ENCODE results near the gene HECTD4. TPM values are rescaled to one million over a fixed set of nuclear protein-coding genes. Genes with fewer than 3 reads are reported as not detected.

The HECTD4 gene
- total RNA-seq, 2 experiments from 2014 or later, result 34.5 to 62.4 TPM

DNA sequence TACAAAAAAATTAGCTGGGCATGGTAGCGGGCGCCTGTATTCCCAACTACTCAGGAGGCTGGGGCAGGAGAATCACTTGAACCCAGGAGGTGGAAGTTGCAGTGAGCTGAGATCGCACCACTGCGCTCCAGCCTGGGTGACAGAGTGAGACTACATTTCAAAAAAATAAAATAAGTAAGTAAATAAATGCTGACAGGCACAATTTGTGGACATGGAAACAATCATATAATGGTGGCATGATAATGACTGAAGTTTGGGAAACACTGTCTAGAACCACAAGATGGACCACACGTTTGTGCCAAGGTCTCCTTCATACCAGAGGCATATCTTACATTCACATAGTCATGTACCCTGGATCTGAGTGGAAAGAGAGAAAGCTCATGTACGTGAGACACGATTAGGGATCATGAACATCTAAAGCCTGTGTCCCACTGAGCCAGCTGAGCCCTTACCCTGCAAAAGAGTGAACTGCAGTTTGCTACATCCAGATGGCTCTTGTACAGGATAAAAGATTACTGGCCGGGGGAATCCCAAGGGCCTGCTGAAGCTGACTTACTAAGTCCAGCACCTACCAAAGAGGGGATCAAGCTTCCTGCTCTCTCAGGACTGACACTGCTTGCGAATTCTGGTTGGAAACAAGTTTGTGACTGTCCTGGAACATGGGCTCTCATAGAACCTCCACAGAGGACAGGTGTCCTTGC, 194.0 kb downstream of the HECTD4 start:
- H4K20me1 ChIP-seq (ENCODE audit: insufficient read depth, low read length), result no peaks in the 10 kb centered on the region
- H3K79me2 ChIP-seq (ENCODE audit: insufficient read depth, low read depth, low read length), result no peaks in the 10 kb centered on the region
- POLR2A ChIA-PET, result no interaction called here
- H3K4me3 ChIP-seq (ENCODE audit: low read depth, low read length, poor library complexity, severe bottlenecking), result no peak overlapping the region
- BruUV-seq (replicated peaks), result no TSS peak
- TF ChIP-seq, protein P1, sequence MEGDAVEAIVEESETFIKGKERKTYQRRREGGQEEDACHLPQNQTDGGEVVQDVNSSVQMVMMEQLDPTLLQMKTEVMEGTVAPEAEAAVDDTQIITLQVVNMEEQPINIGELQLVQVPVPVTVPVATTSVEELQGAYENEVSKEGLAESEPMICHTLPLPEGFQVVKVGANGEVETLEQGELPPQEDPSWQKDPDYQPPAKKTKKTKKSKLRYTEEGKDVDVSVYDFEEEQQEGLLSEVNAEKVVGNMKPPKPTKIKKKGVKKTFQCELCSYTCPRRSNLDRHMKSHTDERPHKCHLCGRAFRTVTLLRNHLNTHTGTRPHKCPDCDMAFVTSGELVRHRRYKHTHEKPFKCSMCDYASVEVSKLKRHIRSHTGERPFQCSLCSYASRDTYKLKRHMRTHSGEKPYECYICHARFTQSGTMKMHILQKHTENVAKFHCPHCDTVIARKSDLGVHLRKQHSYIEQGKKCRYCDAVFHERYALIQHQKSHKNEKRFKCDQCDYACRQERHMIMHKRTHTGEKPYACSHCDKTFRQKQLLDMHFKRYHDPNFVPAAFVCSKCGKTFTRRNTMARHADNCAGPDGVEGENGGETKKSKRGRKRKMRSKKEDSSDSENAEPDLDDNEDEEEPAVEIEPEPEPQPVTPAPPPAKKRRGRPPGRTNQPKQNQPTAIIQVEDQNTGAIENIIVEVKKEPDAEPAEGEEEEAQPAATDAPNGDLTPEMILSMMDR (conservative IDR thresholded peaks at IDR 0.05; ENCODE audit: low read length), result no peak
- no peak for TF ChIP-seq EZH2phosphoT487 (IDR thresholded peaks at IDR 0.05; ENCODE audit: borderline replicate concordance, low read depth, low read length)
- intact Hi-C loops (cut with micrococcal nuclease; ENCODE audit: unreplicated experiment), result no loop called here
- H2AFZ ChIP-seq (ENCODE audit: low read length), result no peak overlapping the region
- H3K4me1 ChIP-seq (ENCODE audit: insufficient read depth, low read length, poor library complexity, severe bottlenecking), result no peaks in the 10 kb centered on the region
- no peaks in the 10 kb centered on the region for H3K9me2 ChIP-seq (ENCODE audit: insufficient read depth, low read length)
- no peak overlapping the region for H3K27ac ChIP-seq (ENCODE audit: low read depth, low read length, poor library complexity, severe bottlenecking)
- no peak overlapping the region for H3K4me2 ChIP-seq (ENCODE audit: low read length)
- H3K9me3 ChIP-seq (ENCODE audit: low read length), result no peaks in the 10 kb centered on the region
- peaks cover 38% of the 10 kb centered on the region; the same call in 1 of the 2 replicates for H3K36me3 ChIP-seq (ENCODE audit: insufficient read depth, low read length)
- CTCF ChIA-PET (ENCODE audit: unreplicated experiment), result no interaction called here
- no peak for DNase-seq (ENCODE audit: low spot score)

DNA sequence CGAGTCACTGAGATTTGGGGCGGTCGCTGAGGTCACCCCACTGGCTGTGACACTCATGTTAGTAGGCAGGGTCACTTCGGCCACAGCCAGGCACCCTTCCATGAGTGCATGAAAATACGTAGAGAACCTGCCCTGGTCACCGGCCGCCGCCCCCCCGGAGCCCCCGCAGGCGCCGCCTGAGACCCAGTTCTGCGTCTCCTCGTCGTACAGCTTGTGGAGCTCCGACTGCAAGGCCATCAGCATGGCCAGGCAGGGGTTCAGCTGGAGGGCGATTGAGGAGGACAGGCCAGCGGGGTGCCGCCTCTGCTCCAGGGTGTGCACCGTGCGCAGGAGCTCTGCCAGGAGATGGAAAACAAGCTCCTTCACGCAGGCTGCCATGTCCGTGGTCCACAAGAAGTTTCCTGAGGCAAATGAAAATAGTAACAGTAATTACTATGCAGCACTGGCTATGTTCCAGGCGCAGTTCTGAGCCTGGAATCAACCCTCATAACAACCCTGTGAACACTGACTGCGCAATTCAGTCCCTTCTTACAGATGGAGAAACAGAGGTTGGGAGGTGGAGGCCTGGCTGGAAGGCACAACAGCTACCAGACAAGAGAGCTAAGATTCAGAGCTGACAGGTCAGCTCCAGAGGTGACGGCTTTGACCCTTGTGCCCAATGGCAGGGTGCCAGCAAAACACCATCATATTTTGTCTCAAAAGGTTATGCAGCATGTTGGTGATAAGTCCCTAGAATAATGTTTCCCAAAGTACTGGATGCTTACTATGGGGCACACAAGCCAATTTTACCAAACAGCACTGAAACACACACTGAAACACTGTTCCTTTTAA, 196.9 kb downstream of the HECTD4 start:
- no peak for DNase-seq (ENCODE audit: low spot score)
- CTCF ChIA-PET (ENCODE audit: unreplicated experiment), result no interaction called here

More for the DNA sequence above, 196.9 kb downstream of the HECTD4 start:
- POLR2A ChIA-PET, result no interaction called here
- Histone ChIP-seq H4K20me1 (ENCODE audit: insufficient read depth, low read length) (no peaks in the 10 kb centered on the region), H3K4me1 (ENCODE audit: insufficient read depth, low read length, poor library complexity, severe bottlenecking) (no peaks in the 10 kb centered on the region), H3K9me2 (ENCODE audit: insufficient read depth, low read length) (no peaks in the 10 kb centered on the region), H3K9me3 (ENCODE audit: low read length) (no peaks in the 10 kb centered on the region), H3K36me3 (ENCODE audit: insufficient read depth, low read length) (peaks cover 27% of the 10 kb centered on the region; the same call in 1 of the 2 replicates), H2AFZ (ENCODE audit: low read length) (no peak overlapping the region), H3K4me2 (ENCODE audit: low read length) (no peak overlapping the region), H3K27ac (ENCODE audit: low read depth, low read length, poor library complexity, severe bottlenecking) (no peak overlapping the region), H3K4me3 (ENCODE audit: low read depth, low read length, poor library complexity, severe bottlenecking) (no peak overlapping the region), H3K79me2 (ENCODE audit: insufficient read depth, low read depth, low read length) (no peaks in the 10 kb centered on the region)
- BruUV-seq (replicated peaks), result no TSS peak
- intact Hi-C loops (cut with micrococcal nuclease; ENCODE audit: unreplicated experiment), result no loop called here
- no peak for TF ChIP-seq EZH2phosphoT487 (IDR thresholded peaks at IDR 0.05; ENCODE audit: borderline replicate concordance, low read depth, low read length)
- TF ChIP-seq, protein P1 (conservative IDR thresholded peaks at IDR 0.05; ENCODE audit: low read length), result no peak
